Measurements from ENCODE around the gene LRRC66.

Gene LRRC66

GRCh38 chr4:52019936-52020657, at the start of gene LRRC66:
TSS of gene LRRC66 (minus strand) at chr4:52020363. CDS start at chr4:52017613, 2,750 bp downstream.
- DNase-seq: no peak

GRCh38 chr4:52069571-52069970, 49.4 kb upstream of the LRRC66 start:
- no peak for DNase-seq

GRCh38 chr4:52059372-52059771, 39.2 kb upstream of the LRRC66 start:
- DNase-seq: no peak

DNA sequence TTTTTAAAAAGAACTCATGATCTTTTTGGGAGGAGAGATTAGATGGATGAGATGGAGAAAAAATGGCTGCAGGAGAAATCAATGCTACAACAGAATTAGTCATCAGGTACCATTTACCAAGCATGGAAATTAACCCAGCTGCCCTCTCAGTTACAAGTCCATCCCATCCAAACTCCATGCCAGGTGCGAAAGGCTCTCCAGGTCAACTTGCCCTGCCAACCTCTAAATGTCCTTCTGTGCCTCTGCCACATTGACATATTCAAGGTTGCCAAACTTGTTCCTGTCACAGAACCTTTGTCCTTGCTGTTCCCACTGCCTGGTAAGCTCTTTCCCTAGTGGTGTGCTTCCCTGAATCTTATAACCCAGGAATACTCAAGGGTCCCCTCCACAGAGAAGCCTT, 38.1 kb upstream of the LRRC66 start:
- DNase-seq: no peak

DNA sequence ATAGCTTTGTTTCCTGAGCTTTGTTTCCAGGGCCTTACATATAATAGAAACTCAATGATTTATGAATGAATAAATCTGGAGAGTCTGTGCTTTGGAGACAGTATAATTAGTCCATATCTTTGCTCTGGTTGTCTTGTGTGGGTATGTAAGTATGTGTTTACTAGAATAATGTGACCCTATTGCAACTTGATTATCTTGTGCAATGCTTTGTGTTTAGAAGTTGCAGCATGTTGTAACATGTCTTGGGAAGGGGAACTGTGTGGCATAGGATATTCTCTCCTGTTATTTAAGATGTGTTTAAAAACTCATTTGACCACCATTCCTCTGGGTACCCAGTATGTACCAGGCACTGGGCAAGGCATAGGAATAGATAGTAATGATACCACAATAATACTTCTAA, 37.0 kb upstream of the LRRC66 start:
- no peak for DNase-seq

DNA sequence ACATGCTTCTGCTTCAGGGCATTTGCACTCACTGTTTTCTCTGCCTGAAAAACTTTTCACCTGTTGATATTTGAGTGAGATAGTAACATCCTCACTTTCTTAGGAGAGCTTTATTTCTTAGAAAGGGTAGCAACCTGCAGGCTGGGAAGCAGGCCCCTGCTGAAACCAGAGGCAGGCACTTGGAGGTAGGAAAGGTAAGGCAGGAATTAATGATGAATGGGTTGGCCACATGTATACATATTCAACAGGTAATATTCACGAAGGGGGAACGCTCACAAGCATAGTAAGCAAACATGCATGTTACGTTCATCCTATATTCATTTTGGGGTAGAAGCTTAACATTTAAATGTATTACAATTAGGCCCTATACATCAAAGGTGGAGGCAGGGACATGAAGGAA, 34.1 kb upstream of the LRRC66 start:
- DNase-seq: no peak

GRCh38 chr4:52052475-52052780, 32.3 kb upstream of the LRRC66 start:
- no peak for DNase-seq

GRCh38 chr4:52051615-52052474, 31.7 kb upstream of the LRRC66 start:
- DNase-seq: peak in 1 of 6 experiments; percentile 0

DNA sequence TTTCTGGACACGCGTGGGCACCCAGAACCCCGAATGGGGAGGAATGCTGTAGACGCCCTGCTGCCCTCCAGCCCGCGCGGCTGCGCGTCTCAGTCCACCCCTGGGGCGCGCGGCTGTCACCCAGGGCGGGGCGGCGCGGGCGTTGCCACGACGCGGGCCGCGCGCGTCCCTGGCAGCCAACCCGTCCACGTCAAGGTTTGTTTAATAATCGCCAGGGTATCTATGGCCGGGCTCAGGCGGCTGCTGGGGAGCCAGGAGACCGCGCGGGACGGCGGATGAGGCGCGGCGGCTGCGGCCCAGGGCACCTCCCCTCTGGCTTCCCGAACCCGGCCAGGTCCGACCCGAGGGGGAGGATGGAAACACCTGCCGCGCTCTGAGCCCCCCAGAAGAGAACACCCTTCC, 31.1 kb upstream of the LRRC66 start, which contains the start of gene SPATA18:
TSS of gene SPATA18 (plus strand) at position 92 of the 402 bp plus-strand sequence. CDS start 401 bp downstream, outside the sequence.
- no peak for DNase-seq

DNA sequence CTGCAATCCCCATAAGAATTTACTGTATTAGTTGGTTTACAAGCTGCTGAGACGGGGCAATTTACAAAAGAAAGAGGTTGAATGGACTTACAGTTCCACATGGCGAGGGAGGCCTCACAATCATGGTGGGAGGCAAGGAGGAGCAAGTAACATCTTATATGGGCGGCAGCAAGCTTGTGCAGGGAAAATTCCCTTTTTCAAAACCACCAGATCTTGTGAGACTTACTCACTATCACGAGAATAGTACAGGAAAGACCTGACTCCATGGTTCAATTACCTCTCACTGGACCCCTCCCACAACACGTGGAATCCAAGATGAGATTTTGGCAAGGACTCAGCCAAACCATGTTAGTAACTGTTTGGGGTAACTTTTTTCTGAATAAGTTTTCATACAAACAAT, 29.1 kb upstream of the LRRC66 start:
- no peak for DNase-seq

- no peak for DNase-seq
Observed at GRCh38 chr4:52045028-52045427, 24.9 kb upstream of the LRRC66 start.

DNA sequence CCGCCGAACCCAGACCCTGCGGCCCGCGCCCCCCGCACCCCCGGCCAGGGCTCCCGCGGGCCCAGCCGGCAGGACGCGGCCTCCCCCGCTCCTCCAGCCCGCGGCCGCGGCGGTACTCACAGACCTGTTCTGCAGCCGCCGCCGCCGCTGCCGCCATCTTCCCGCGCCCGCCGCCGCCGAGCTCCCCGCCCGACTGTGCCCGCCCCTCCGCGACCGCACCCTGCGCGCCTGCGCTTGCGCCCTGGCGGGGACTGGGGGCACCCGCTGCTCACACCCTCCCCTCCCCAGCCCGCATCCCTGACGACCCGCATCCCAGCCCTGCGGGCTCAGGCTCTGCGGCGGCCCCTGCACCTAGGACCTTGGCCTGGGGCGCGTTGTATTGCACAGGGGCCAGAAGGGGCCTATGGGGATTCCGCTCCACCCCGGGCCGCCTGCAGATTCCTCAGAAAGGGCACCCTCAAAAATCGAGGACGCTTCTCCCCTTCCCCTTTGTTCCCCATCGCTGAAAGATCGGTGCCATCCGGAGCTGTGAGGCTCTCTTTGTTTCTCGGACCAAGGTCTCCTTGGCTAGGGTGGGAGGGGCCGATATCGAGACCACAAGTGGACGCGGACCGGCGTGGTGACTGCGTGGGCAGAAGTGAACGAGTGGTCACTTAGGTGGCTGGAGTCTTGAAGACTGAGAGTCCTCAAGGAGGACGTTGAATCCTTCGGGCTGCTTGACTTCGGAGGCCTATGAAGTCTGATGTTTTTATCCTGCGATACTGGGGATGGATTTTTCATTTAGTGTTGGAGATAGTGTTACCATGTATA, 18.1 kb upstream of the LRRC66 start, which contains the start of gene SGCB:
TSS of gene SGCB (minus strand) at position 197 of the 810 bp plus-strand sequence. CDS start at position 157, 40 bp downstream.
- peak; percentile 42 to 74 (median 52) for DNase-seq

DNA sequence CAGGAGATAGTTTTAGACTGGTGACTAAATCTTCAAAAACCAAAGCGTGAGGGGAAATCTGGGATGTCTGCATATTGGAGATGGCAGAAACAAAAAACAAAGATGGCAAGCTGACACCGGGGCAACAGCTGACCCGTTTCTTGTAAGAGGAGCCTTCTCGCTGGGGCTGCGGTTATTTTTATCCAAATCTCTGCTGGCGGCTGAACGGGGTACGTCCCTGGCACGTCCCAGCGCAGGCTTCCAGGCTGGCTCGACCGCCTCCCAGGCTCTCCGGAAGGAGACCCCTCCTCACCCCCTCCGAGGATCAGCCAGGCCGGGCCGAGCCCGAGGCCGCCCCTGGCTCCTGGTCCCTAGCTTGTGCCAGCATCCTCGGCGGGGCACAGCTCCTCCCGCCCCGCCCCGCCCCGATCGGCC, 17.5 kb upstream of the LRRC66 start:
- DNase-seq: peak in 2 of 6 experiments; percentile 30 to 67

- DNase-seq: no peak
Observed at GRCh38 chr4:52036886-52037530, 16.8 kb upstream of the LRRC66 start.

DNA sequence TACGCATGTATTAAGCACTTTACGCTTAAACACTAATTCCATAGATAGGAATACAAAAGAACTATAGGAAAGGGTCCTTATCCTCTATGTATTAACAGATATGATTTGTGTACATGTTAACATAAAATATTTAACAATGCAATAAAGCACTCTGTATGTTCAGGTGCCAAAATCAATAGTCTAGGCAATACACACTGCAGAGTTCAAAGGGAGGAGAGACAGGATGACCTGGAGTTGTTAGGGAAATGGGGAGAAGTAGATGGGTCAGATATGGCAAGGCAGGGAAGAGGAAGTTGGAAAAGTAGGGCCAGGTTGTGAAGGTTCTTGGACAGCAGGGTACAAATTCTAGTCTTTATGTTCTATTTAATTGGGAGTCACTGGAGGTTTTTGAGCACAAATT, 15.0 kb upstream of the LRRC66 start:
- no peak for DNase-seq

GRCh38 chr4:52032005-52032404, 11.8 kb upstream of the LRRC66 start:
- DNase-seq: no peak

GRCh38 chr4:52028970-52029369, 8.8 kb upstream of the LRRC66 start:
- DNase-seq: no peak

DNA sequence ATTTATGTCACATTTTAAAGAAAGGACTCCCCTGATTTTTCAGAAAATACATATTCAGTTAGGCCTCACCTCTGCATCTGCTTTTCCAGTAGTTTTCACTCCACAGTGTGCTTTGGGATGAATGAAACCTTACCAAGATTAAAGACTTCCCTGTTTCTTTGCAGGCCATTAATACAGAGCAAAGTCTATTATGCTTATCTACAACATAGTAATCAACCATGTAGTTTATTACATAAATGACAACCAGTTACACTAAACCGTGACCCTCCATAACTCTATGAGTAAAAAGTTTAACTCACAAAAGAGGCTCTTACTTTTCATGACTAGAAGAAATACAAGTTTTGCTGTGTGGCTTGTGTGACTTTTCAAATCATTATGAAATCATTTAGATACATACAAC, 2.3 kb downstream of the LRRC66 start:
- DNase-seq: no peak

DNA sequence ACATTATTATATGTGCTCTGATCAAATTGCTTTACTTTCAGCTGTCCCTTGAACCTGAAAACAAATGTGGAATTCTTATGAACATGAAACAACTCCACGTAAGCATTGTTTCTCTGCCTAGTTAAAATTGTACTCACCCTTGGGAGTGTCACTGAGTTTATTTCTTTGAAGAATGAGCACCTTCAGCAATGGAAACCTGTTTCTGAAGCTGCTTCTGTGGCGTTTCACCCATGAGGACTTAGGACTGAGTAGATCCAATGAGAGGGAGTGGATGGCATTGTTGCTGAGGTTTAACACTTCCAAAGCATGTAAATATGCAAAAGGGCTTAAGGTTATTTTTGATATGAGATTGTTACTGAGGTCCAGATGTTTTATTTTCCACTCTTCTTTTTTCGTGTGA, 3.2 kb downstream of the LRRC66 start:
- no peak for DNase-seq

- no peak for DNase-seq
Observed at GRCh38 chr4:52015366-52015765, 4.8 kb downstream of the LRRC66 start.

DNA sequence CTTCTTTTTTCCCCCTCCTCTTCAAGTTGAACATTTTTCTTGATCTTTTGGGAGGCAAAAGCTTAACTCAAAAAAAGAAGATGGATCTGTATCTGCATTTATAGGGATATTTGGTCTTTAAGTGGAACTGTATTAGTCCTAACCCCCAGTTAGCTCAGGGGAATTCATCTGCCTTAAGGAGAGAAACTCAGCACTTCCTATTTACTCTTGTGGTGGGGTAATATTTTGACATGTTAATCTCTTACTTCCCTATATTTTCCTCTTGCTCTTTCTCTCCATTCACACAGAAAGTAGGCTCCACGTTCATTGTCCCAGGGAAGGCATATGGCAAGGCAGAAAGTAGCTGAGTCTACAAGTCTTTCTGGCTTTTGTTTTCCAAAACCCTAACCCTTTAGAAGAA, 5.3 kb downstream of the LRRC66 start:
- no peak for DNase-seq

- DNase-seq: no peak
Observed at GRCh38 chr4:52012651-52013050, 7.5 kb downstream of the LRRC66 start.

GRCh38 chr4:52010986-52011385, 9.2 kb downstream of the LRRC66 start:
- no peak for DNase-seq
